NOMO-1 treated with dmso at 0.1 percent for 144 hours (cell line): Measurements from ENCODE around the gene GLG1.

Experiments
- DNase-seq: peaks from one replicate; lab custom pipeline; 2025; ENCODE audit not compliant: unreplicated experiment; lab: John Stamatoyannopoulos, UW

GLG1 gene

DNA sequence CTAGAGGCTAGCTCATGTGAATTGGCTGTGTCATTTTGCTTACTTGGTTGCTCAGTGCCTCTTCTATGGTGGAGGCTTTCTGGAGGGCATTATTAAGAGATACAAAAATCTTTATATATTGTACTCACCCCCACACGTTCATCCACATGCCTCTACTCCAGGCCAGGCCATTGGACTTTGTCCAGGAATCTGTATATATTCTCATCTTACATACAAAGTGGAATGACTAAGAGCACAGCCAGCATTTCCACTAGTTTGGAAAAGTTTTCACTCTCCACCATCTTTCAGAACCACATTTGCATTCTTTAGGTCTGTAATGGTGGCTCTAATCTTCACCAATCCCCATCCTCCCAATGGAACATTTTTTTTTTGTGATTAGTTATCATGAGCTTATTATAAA lies 4.8 kb upstream of the GLG1 start:
- no peak for DNase-seq

- DNase-seq = no peak
Observed at GRCh38 chr16:74608944-74609343, 2.0 kb upstream of the GLG1 start.

DNA sequence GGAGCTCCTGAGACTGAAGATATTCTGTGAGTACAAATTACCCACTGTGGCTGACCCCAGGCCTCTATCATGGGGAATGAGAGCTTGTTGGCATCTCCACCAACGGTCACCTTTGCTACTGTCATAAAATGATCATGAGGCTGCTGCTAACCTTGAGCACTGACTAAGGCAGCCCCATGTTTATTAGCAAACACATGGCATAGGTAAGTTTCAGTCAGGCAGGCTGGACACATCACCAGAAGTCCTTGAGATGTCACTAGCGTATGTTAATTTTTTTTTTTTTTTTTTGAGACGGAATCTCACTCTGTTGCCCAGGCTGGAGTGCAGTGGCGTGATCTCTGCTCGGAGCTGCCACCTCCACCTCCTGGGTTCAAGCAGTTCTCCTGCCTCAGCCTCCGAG lies 1.5 kb upstream of the GLG1 start:
- DNase-seq = no peak

GRCh38 chr16:74607962-74608356 lies 1.0 kb upstream of the GLG1 start:
- DNase-seq = no peak

DNA sequence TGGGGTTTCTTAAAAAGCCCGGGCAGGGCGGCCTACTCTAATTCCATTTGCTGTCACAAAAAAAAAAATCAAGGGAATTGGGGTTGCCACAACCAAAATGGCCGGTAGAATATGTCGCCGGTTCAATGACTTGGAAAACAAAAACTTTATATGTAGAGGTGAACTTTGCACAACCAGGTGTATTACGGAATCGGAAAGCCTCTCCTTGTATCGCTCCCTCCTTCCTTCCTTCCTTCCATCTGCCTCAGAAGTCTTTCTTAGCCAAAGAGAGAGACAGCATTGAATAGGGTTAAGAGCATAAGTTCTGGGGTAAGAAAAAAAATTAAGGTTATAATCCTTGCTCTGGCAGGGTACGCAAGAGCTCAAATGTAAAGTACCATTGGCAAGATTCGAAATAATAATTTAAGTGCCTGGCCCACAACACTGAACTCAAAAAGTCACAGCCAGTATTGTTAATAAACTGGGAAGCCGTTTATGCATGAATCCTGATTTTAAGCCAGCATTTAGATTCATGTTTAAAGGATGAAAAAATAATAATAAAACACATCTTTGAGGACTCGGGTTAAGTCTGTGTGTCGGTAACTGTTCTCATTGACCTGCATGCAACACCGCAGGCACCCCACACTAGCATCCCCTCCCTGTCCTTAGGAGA lies 522 bp upstream of the GLG1 start:
- DNase-seq = no peak

DNA sequence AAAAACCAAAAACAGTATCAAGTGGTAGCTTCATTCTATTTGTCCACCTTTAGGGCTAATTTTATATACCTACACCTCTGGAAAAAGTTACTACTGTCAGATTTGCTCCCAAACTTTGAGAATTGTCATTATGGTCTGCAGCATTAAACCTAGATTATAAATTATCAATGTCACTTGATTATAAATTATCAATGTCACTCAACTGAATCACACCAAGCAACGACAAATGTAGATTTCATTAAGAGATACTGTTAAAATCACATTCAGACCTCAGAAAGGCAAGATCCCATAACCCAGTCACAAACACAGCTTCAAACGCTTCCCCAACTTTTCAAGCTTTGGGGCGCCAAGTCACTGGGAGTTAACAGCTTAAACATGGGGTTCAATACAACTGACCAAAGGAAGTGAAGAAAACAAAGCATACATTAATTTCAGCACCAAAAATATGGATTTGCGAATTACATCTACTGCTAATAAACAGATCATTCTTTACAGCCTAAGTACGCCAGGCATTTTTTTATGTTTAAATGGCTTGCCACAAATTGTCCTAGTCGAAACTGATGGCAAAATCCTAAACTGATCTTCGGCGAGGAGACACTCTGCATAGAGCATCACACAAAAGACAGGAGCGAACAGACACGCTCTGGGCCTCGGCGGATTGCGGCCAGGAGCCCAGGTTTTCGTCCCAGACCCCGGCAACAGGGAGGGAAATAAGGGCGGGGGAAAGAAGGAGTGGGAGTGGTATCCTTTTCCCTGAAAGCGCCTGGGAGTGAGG lies 981 bp downstream of the GLG1 start:
- no peak for DNase-seq

DNA sequence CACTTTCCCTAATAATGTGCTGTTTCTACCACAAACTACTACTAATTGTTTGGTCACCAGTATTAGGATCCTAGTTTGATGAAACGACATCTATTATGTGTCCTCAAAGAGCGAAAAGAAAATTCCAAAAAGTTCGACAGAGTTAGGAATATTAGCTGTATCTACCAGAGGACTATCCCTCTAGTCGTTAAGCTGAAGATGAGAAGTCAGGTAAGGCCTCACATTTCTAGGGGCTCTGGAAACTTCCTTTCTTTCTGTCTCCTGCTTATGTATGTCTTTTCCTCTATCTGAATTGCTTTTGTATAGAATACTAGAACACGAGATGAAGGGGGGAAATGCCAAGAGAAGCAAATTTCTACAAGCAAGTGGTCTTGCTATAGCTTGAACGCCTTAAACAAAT lies 1.6 kb downstream of the GLG1 start:
- DNase-seq = no peak

- no peak for DNase-seq
Observed at GRCh38 chr16:74603848-74604247, 3.1 kb downstream of the GLG1 start.

DNA sequence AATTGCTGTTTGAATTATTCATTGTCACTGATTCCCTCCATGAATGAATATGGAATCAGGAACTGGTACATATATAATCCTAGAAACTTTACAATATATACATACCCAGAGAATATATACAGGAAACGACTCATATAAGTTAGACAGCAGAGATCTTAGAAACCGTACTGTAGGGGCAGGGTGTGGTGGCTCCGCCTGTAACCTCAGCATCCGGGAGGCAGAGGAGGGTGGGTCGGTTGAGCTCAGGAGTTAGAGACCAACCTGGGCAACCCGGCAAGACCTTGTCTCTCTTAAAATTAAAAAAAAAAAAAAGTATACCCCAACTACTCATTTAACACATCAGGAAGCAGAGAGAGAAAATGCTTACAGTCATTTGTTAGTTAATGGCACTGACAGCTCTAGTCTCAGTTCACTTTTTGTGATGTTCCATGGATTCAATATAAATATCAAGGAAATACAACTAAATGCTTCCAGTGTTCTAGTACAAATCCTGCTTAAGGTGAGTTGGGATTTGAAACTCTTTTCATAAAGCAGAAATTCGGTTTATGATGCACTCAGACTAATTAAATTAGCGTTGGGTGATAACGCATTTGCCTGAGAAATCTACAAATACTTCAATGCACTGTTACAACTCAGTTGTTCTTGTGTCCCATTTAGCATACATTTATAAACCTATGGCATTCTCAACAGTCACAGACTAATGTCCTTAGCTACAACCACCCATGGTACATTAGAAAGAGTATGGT lies 5.6 kb downstream of the GLG1 start:
- peak; percentile 6 for DNase-seq

DNA sequence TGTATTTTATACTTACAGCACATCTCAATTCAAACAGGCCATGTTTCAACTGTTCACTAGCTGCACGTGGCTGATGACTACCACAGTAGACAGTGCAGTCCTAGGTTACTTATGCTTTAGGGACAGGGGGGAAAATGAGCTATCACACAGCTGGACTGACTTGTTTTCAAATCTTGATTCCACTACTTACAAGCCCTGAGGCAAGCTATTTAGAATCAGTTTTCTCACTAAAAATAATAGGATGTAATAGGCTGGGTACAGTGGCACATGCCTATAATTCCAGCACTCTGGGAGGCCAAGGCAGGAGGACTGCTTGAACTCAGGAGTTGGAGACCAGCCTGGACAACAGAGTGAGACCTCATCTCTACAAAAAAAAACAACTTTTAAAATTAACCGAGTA lies 10.3 kb downstream of the GLG1 start:
- no peak for DNase-seq

DNA sequence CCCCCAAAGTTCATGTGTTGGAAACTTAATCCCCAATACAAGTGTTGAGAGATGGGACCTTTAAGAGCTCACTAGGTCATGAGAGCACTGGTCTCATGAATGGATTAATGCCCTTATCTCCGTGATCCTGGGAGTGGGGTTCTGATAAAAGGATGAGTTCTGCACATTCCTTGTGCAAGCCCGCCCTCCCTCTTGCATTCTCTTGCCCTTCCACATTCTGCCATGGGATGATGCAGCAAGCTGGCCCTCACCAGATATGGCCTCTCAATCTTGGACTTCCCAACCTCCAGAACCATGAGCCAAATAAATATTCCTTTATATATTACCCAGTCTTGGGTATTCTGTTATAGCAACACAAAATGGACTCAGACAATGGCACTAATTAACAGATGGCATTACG lies 14.1 kb downstream of the GLG1 start:
- no peak for DNase-seq

GRCh38 chr16:74591876-74592650 lies 14.9 kb downstream of the GLG1 start:
- no peak for DNase-seq

DNA sequence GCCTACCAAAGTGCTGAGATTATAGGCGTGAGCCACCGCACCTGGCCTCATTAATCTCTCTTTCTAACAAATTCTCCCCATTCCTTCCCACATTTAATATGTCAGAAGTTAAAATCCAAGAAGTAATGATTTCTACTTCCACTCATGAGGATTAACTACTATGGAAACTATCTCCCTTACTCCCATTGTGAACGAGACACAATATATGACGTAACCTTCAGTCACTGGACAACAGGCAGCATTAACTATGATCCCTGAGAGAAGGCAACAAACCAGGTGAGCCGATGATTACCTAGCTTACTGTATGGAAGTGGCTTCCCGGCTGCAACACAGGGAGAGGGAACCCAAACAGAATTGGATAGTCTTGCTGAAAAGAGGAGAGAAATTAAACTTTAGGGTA lies 20.0 kb downstream of the GLG1 start:
- no peak for DNase-seq

DNA sequence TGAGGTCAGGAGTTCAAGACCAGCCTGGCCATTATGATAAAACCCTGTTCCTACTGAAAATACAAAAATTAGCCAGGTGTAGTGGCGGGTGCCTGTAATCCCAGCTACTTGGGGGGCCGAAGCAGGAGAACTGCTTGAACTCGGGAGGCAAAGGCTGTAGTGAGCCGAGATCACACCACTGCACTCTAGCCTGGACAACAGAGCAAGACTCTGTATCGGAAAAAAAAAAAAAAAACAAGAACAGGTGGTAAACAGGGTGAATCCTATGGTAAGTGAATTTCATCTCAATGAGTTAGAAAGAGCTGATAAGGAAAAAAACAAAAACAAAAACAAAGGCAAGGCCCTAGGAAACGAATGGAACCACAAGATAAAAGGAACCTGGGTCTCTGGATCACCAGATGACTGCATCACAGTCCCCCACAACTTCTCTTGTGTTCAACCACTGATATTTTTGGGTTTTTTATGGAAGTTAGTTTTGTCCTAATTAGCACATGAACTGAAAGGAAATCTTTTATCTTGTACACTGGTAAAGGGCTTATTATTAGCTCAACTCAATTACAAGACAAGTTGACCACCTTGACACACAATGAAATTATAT lies 21.0 kb downstream of the GLG1 start:
- no peak for DNase-seq

- no peak for DNase-seq
Observed at GRCh38 chr16:74583926-74584666, 22.8 kb downstream of the GLG1 start.

DNA sequence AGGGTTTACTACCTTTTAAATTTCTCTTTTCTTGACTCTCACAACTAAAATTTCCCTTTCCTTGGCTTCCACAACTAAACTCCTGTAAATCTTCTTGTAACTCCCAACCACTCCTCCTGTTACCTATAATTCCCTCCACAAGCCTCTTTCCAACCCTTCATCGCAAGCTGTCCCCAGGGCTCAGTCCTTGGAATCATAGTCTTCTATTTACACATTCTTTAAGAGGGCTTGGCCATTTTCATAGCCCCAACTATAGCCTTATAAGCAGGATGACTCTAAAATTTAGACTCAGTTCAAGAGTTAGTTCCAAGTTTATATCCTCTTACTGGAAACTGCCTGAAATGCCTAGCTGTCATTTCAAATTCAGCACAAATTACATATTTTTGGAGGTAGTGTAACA lies 23.9 kb downstream of the GLG1 start:
- no peak for DNase-seq

- no peak for DNase-seq
Observed at GRCh38 chr16:74580833-74581232, 26.1 kb downstream of the GLG1 start.

DNA sequence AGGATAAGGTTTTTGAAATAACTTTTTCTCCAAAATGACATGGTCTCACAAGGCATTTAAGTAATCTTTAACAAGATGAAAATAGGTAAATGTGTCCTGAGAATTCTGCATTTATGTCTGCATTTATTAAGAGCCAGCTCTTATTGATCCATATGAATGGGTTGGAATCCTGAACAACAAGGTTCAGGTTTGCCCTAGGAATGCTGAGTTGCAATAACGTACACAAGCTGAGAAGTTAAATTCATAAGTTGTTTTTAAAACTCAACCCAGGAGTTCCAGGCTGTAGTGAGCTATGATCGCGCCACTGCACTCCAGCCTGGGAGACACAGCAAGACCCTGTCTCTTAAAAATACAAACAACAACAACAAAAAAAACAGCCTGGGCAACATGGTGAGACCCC lies 28.1 kb downstream of the GLG1 start:
- DNase-seq = no peak

DNA sequence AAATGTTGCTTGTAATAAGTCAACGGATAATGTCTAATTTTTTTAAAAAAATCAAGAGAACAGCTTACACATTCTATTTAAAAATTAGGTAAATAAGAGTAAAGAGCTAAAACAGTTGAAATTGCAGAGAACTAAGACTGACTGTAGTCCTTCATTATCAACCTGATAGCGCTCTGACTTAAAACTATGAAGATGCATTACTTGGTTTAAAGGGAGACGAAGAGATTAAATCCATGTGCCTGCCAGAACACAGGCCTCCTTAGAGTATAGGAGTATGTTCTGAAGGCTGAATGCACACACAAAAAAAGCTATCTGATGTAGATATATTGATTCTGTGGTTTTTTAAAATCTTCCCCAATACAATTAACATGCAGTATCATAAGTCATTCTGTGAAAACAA lies 28.5 kb downstream of the GLG1 start:
- DNase-seq = no peak

DNA sequence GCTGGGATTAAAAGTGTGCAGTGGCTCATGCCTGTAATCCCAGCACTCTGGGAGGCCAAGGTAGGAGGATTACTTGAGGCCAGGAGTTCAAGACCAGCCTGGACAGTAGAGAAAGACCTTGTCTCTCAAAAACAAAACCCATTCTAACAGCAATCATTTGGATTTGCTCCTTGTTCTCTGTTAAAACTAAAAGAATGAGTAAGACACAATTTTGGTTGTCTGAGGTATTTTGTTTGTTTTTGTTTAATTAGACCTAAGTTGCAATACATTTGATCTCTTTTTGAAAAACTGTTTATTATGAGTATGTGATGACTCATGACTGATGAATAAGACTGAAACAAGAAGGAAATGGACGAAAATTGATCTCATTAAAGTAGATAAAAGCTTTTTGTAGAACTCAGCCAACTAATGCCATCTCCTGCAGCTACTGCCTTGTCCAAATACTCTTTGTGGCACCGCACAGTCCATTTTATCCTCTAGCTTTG lies 29.0 kb downstream of the GLG1 start:
- peak; percentile 6 for DNase-seq
